ENCODE results near the gene TMEM167B.
"Not testable (repeated sequence)": the region's sequence is repeated elsewhere in the genome, so short reads cannot be mapped to it uniquely, and the experiment has no call there.

The TMEM167B gene

GRCh38 chr1:109112652-109113285 lies 22.2 kb downstream of the TMEM167B start:
- DNase-seq (ENCODE audit: low read depth in 1 of 2, low spot score in 1 of 2) = peak; percentile 79 to 84

GRCh38 chr1:109113590-109114341 lies 23.2 kb downstream of the TMEM167B start, which contains the start of gene ELAPOR1:
TSS of gene ELAPOR1 (plus strand) at chr1:109114115. CDS start at chr1:109114184, 69 bp downstream.
- peak; percentile 71 to 82 for DNase-seq (ENCODE audit: low read depth in 1 of 2, low spot score in 1 of 2)

- no peak for DNase-seq (ENCODE audit: low read depth in 1 of 2, low spot score in 1 of 2)
Observed at GRCh38 chr1:109114342-109114674, 23.7 kb downstream of the TMEM167B start.

GRCh38 chr1:109115685-109116084 lies 25.1 kb downstream of the TMEM167B start:
- DNase-seq (ENCODE audit: low read depth in 1 of 2, low spot score in 1 of 2) = no peak

- DNase-seq (ENCODE audit: low read depth in 1 of 2, low spot score in 1 of 2) = no peak
Observed at GRCh38 chr1:109116286-109116685, 25.7 kb downstream of the TMEM167B start.

GRCh38 chr1:109118089-109118488 lies 27.5 kb downstream of the TMEM167B start:
- no peak for DNase-seq (ENCODE audit: low read depth in 1 of 2, low spot score in 1 of 2)

GRCh38 chr1:109120356-109120755 lies 29.8 kb downstream of the TMEM167B start:
- no peak for DNase-seq (ENCODE audit: low read depth in 1 of 2, low spot score in 1 of 2)

- no peak for DNase-seq (ENCODE audit: low read depth in 1 of 2, low spot score in 1 of 2)
Observed at GRCh38 chr1:109131059-109131458, 40.5 kb downstream of the TMEM167B start.

GRCh38 chr1:109131800-109132199 lies 41.2 kb downstream of the TMEM167B start:
- DNase-seq (ENCODE audit: low read depth in 1 of 2, low spot score in 1 of 2) = no peak

- no peak for DNase-seq (ENCODE audit: low read depth in 1 of 2, low spot score in 1 of 2)
Observed at GRCh38 chr1:109133002-109133706, 42.6 kb downstream of the TMEM167B start.

GRCh38 chr1:109133815-109134214 lies 43.3 kb downstream of the TMEM167B start:
- no peak for DNase-seq (ENCODE audit: low read depth in 1 of 2, low spot score in 1 of 2)

GRCh38 chr1:109134423-109134822 lies 43.9 kb downstream of the TMEM167B start:
- no peak for DNase-seq (ENCODE audit: low read depth in 1 of 2, low spot score in 1 of 2)

GRCh38 chr1:109135940-109136339 lies 45.4 kb downstream of the TMEM167B start:
- no peak for DNase-seq (ENCODE audit: low read depth in 1 of 2, low spot score in 1 of 2)

GRCh38 chr1:109136766-109137165 lies 46.2 kb downstream of the TMEM167B start:
- no peak for DNase-seq (ENCODE audit: low read depth in 1 of 2, low spot score in 1 of 2)

- no peak for DNase-seq (ENCODE audit: low read depth in 1 of 2, low spot score in 1 of 2)
Observed at GRCh38 chr1:109137958-109138357, 47.4 kb downstream of the TMEM167B start.

GRCh38 chr1:109138358-109138757 lies 47.8 kb downstream of the TMEM167B start:
- DNase-seq (ENCODE audit: low read depth in 1 of 2, low spot score in 1 of 2) = no peak

GRCh38 chr1:109140392-109140791 lies 49.8 kb downstream of the TMEM167B start:
- DNase-seq (ENCODE audit: low read depth in 1 of 2, low spot score in 1 of 2) = no peak

- DNase-seq (ENCODE audit: low read depth in 1 of 2, low spot score in 1 of 2) = no peak
Observed at GRCh38 chr1:109142260-109142659, 51.7 kb downstream of the TMEM167B start.

GRCh38 chr1:109142725-109143124 lies 52.2 kb downstream of the TMEM167B start:
- not testable (repeated sequence) for DNase-seq (ENCODE audit: low read depth in 1 of 2, low spot score in 1 of 2)

All from activated T-helper 1 cell treated with anti-CD3 and anti-CD28 coated beads, Interleukin-2, amount 50 U/mL, for 16 hours (primary cell).